ENCODE results near the gene CPNE6. TPM values are rescaled to one million over a fixed set of nuclear protein-coding genes. Genes with fewer than 3 reads are reported as not detected.

Gene CPNE6
- total and polyA plus RNA-seq, 2 of the 13 experiments (the other 11 are each of a cell fraction or from before 2014, with no cell fraction given) = not detected

GRCh38 chr14:24113379-24113800, 42.0 kb downstream of the CPNE6 start (continued):
- TF ChIP-seq PTBP1 (IDR thresholded peaks at IDR 0.05; ENCODE audit: low read depth, low read length, poor library complexity, severe bottlenecking) = no peak
- TF ChIP-seq ZNF3 (CRISPR knock-in tag; IDR thresholded peaks at IDR 0.05) = no peak
- TF ChIP-seq NFE2 (CRISPR knock-in tag; IDR thresholded peaks at IDR 0.05) = no peak
- TF ChIP-seq ZBTB1 (CRISPR knock-in tag; IDR thresholded peaks at IDR 0.05; ENCODE audit: borderline replicate concordance) = no peak
- TF ChIP-seq ZNF549 (CRISPR knock-in tag; IDR thresholded peaks at IDR 0.05) = peak; percentile 81; the same call in 1 of the 2 replicates
- TF ChIP-seq SATB2 (CRISPR knock-in tag; IDR thresholded peaks at IDR 0.05) = peak; percentile 66; the same call in 1 of the 2 replicates
- TF ChIP-seq TGIF2 (CRISPR knock-in tag; IDR thresholded peaks at IDR 0.05) = no peak
- peak; percentile 71; the same call in 1 of the 2 replicates for TF ChIP-seq ISX (CRISPR knock-in tag; conservative IDR thresholded peaks at IDR 0.05)
- no peak for TF ChIP-seq NFKBIZ (CRISPR knock-in tag; IDR thresholded peaks at IDR 0.05)
- TF ChIP-seq ZSCAN22 (CRISPR knock-in tag; IDR thresholded peaks at IDR 0.05) = no peak
- no peak for TF ChIP-seq FOXM1 (CRISPR knock-in tag; IDR thresholded peaks at IDR 0.05)
- TF ChIP-seq ZNF546 (CRISPR knock-in tag; conservative IDR thresholded peaks at IDR 0.05) = 0 out of 2 replicates have a peak, but pooled peaks have one; percentile 62
- TF ChIP-seq ZNF354B (CRISPR knock-in tag; IDR thresholded peaks at IDR 0.05) = no peak
- no peak for TF ChIP-seq GRHL1 (CRISPR knock-in tag; conservative IDR thresholded peaks at IDR 0.05)
- no peak for TF ChIP-seq HNF4G (IDR thresholded peaks at IDR 0.05; ENCODE audit: borderline replicate concordance, low read depth, low read length)
- TF ChIP-seq HNF4G (CRISPR knock-in tag; IDR thresholded peaks at IDR 0.05; ENCODE audit: borderline replicate concordance, low read depth) = no peak
- no peak for TF ChIP-seq ZNF644 (CRISPR knock-in tag; IDR thresholded peaks at IDR 0.05; ENCODE audit: low read depth)
- TF ChIP-seq ZNF30 (CRISPR knock-in tag; IDR thresholded peaks at IDR 0.05) = peak; percentile 86; the same call in 1 of the 2 replicates
- no peak for TF ChIP-seq PHF21A (CRISPR knock-in tag; IDR thresholded peaks at IDR 0.05)
- TF ChIP-seq ZNF17 (CRISPR knock-in tag; IDR thresholded peaks at IDR 0.05) = peak; percentile 52; the same call in 1 of the 2 replicates

Data from HepG2 (cell line).